Vagina (tissue), 2 donors: Measurements from ENCODE around the gene STYXL1.

Experiments
- CTCF ChIP-seq, 3 experiments: fragments of 450-650 bp in 2 of 3; fragments of 200-600 bp in 1 of 3; sonication (generic) in 1 of 3; IDR thresholded peaks; one replicate each; pipeline ENCODE4 v1.5.1; 2017 to 2019; ENCODE audit warnings: antibody characterized with exemption in 3 of 3, mild to moderate bottlenecking in 2 of 3, moderate library complexity in 2 of 3
- POLR2A ChIP-seq, 2 donors: fragments of 450-650 bp; IDR thresholded peaks; one replicate each; pipeline ENCODE4 v1.6.1; 2017; ENCODE audit warnings: antibody characterized with exemption in 2 of 2, mild to moderate bottlenecking in 2 of 2, moderate library complexity in 2 of 2
- POLR2AphosphoS5 ChIP-seq, 2 donors: sonication (generic); formaldehyde crosslinking; IDR thresholded peaks; one replicate each; pipeline ENCODE4 v1.9.0; 2017; ENCODE audit warnings: antibody characterized with exemption in 2 of 2, mild to moderate bottlenecking in 2 of 2, low read depth in 1 of 2; ENCODE audit not compliant: insufficient read depth in 1 of 2

GRCh38 chr7:75971309-75971960 is 76.4 kb downstream of the STYXL1 start:
- TF ChIP-seq CTCF (IDR thresholded peaks at IDR 0.05) (no peak), POLR2AphosphoS5 (IDR thresholded peaks at IDR 0.05; ENCODE audit: insufficient read depth in 1 of 2, low read depth in 1 of 2) (no peak), POLR2A (IDR thresholded peaks at IDR 0.05) (no peak)
